Naive thymus-derived CD4-positive, alpha-beta T cell (primary cell): ENCODE measurements around the gene AMBRA1. TPM values are rescaled to one million over a fixed set of nuclear protein-coding genes. Genes with fewer than 3 reads are reported as not detected.

ENCODE experiments used
- ATAC-seq: fragments of 150-1000 bp; cut with Tn5 transposase; 2 replicates; pipeline ENCODE4 v1.10.0; 2021; ENCODE audit warnings: mild to moderate bottlenecking, moderate library complexity
- CTCF ChIA-PET: fragments of 350-600 bp; sonication (Branson Sonifier 250); formaldehyde crosslinking; loops from one replicate; lab custom pipeline; 2021; ENCODE audit warnings: antibody characterized with exemption; lab: Charles Lee
- POLR2A ChIA-PET: fragments of 350-600 bp; sonication (Branson Sonifier 250); formaldehyde crosslinking; loops from one replicate; lab custom pipeline; 2021; ENCODE audit warnings: antibody characterized with exemption, inconsistent platforms; lab: Charles Lee
- DNase-seq, 9 donors: peaks; one replicate each; pipeline versions ENCODE4 v3.0.0 to v3.0.0-alpha.2; 2020 to 2022; ENCODE audit warnings: mixed read lengths in 1 of 9
- H3K27ac ChIP-seq: one replicate; pipeline ENCODE4 v1.7.0; 2013; ENCODE audit warnings: mild to moderate bottlenecking, low read depth, low read length, moderate library complexity
- H3K27me3 ChIP-seq, 2 donors: one replicate each; pipeline ENCODE4 v1.7.0; 2013; ENCODE audit warnings: low read length in 2 of 2, mild to moderate bottlenecking in 2 of 2, moderate library complexity in 2 of 2; ENCODE audit not compliant: control insufficient read depth in 2 of 2, insufficient read depth in 2 of 2
- H3K36me3 ChIP-seq, 3 experiments: 1 replicate in 2 of 3; 2 replicates in 1 of 3; pipeline ENCODE4 v1.7.0; 2013; ENCODE audit warnings: low read length in 3 of 3, mild to moderate bottlenecking in 3 of 3, moderate library complexity in 1 of 3; ENCODE audit not compliant: insufficient read depth in 3 of 3, control insufficient read depth in 2 of 3
- H3K4me1 ChIP-seq, 2 donors: one replicate each; pipeline ENCODE4 v1.7.0; 2013; ENCODE audit warnings: low read length in 2 of 2, mild to moderate bottlenecking in 2 of 2, moderate library complexity in 1 of 2; ENCODE audit not compliant: control insufficient read depth in 2 of 2, insufficient read depth in 2 of 2
- H3K4me3 ChIP-seq: 2 replicates; pipeline ENCODE4 v1.7.0; 2013; ENCODE audit warnings: mild to moderate bottlenecking, low read length
- H3K9me3 ChIP-seq, 3 experiments: 1 replicate in 2 of 3; 2 replicates in 1 of 3; pipeline ENCODE4 v1.7.0; 2013; ENCODE audit warnings: low read length in 3 of 3; ENCODE audit not compliant: control insufficient read depth in 2 of 3
- H3K27ac Mint-ChIP-seq, 9 donors: one replicate each; pipeline ENCODE4 v1.8.0; 2020 to 2022; ENCODE audit warnings: mixed read lengths in 9 of 9, mild to moderate bottlenecking in 8 of 9, moderate library complexity in 5 of 9, inconsistent platforms in 2 of 9
- H3K27me3 Mint-ChIP-seq, 5 donors: one replicate each; pipeline ENCODE4 v1.8.0; 2021 to 2022; ENCODE audit warnings: mixed read lengths in 5 of 5, mild to moderate bottlenecking in 1 of 5
- H3K36me3 Mint-ChIP-seq, 5 donors: one replicate each; pipeline ENCODE4 v1.8.0; 2020 to 2022; ENCODE audit warnings: mixed read lengths in 5 of 5, mild to moderate bottlenecking in 3 of 5, inconsistent platforms in 1 of 5
- H3K4me1 Mint-ChIP-seq, 7 donors: one replicate each; pipeline ENCODE4 v1.8.0; 2020 to 2022; ENCODE audit warnings: mixed read lengths in 7 of 7, mild to moderate bottlenecking in 3 of 7, inconsistent platforms in 1 of 7
- H3K4me3 Mint-ChIP-seq, 10 donors: one replicate each; pipeline ENCODE4 v1.8.0; 2020 to 2022; ENCODE audit warnings: mild to moderate bottlenecking in 10 of 10, mixed read lengths in 10 of 10, moderate library complexity in 6 of 10, inconsistent platforms in 2 of 10
- H3K9me3 Mint-ChIP-seq, 11 donors: one replicate each; pipeline ENCODE4 v1.8.0; 2020 to 2022; ENCODE audit warnings: mixed read lengths in 11 of 11, mild to moderate bottlenecking in 4 of 11, inconsistent platforms in 1 of 11, moderate library complexity in 1 of 11
- intact Hi-C, 2 donors: fragments of 100-400 bp; cut with micrococcal nuclease; formaldehyde crosslinking; loops; one replicate each; pipeline ENCODE4 v1.15.1; 2023
- polyA plus RNA-seq, 2 donors: library from polyadenylated mRNA; unstranded; fragments of 300-500 nt; fragmentation: Illumina TruSeq; gene quantifications; one replicate each; pipeline ENCODE4 v1.2.3, GENCODE V29; 2021
- total RNA-seq, 6 experiments: library from RNA in 5 of 6; stranded (reverse) in 5 of 6; gene quantifications; 1 replicate in 5 of 6; 2 replicates in 1 of 6; pipeline ENCODE4 v1.2.3 and lab custom pipeline; 2021 to 2026

AMBRA1 gene
- total and polyA plus RNA-seq, 7 experiments from 2014 or later, result 8.9 to 48.7 (median 41.2) TPM

GRCh38 chr11:46350695-46351094, 243.1 kb downstream of the AMBRA1 start:
- intact Hi-C loops, result no loop called here
- no peaks in the 10 kb centered on the region for H3K27me3 ChIP-seq
- Mint-ChIP-seq H3K27ac (peak overlapping the region; percentile 48 to 98 (median 94)), H3K4me1 (peaks cover 62 to 80% (median 71%) of the 10 kb centered on the region in 7 donors), H3K4me3 (peak overlapping the region; percentile 19 to 97 (median 76)), H3K27me3 (no peaks in the 10 kb centered on the region), H3K9me3 (peaks cover 0 to 10% (median 0%) of the 10 kb centered on the region in 11 donors), H3K36me3 (peaks cover 0 to 19% (median 0%) of the 10 kb centered on the region in 5 donors)
- H3K9me3 ChIP-seq, result no peaks in the 10 kb centered on the region
- ChIA-PET CTCF (interaction anchor here (0.7 to 16.7 kb wide), 9 partner anchors 10 to 545 kb away, joined by 3 to 302 read pairs (median 14); no protein-coding TSS in a partner anchor), POLR2A (interaction anchor here (0.6 to 17.3 kb wide), 6 partner anchors 13 to 555 kb away, joined by 3 to 444 read pairs (median 4); no protein-coding TSS in a partner anchor)
- peaks cover 0 to 14% (median 4%) of the 10 kb centered on the region in 3 experiments for H3K36me3 ChIP-seq
- ATAC-seq, result no peak
- DNase-seq, result no peak
- peak overlapping the region; percentile 59 for H3K4me3 ChIP-seq
- H3K27ac ChIP-seq, result peak overlapping the region; percentile 74
- peaks cover 68 to 71% of the 10 kb centered on the region in 2 donors for H3K4me1 ChIP-seq

DNA sequence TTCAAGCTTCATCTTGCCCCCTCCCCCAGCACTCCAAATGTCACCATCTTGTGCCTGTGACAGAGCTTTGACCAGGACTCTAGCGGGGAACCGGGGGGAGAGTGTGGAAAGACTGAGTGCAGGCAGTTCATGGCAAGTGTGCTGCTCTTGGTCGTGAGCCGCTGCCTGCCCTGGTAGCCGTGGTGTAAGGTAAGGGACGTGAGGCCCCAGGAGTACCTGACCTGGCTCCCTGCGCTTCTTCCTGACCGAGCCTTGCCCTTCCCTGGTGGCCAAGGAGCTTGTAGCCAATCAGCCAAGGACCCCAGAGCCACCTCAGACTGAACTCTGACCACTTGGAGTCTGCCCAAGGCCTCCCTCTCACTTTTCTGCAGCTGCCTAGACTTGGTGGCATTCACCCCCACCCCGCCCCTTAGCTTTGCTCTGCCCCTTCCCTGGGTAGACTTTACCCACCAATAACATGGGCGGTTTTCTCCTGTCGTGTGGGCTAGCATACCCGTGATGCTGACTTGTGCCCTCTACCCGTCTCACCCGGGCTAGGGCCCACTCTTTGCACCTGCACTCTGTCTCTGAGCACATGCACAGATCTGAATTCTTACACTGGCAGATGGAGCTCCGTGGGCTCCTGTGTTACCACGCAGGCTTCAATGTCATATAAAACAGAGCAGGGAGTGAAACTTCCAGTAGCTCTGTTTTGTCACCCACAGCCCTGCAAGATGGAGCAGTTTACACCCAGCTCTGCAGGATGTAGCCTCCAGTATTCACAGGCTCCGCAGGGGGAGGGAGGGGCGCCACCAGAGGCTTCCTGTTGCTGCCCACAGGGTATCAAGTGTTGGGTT, 245.0 kb downstream of the AMBRA1 start:
- Histone ChIP-seq H3K9me3 (no peaks in the 10 kb centered on the region), H3K27me3 (no peaks in the 10 kb centered on the region), H3K4me3 (peak overlapping the region; percentile 91), H3K36me3 (peaks cover 0 to 14% (median 4%) of the 10 kb centered on the region in 3 experiments), H3K4me1 (peaks cover 63 to 79% of the 10 kb centered on the region in 2 donors), H3K27ac (peak overlapping the region; percentile 83)
- ChIA-PET CTCF (interaction anchor here (0.5 to 16.7 kb wide), 12 partner anchors 9 to 1108 kb away, joined by 3 to 302 read pairs (median 5); no protein-coding TSS in a partner anchor), POLR2A (interaction anchor here (0.6 to 17.3 kb wide), 17 partner anchors 8 to 352 kb away, joined by 3 to 444 read pairs (median 3); partner anchors contain the start of genes ARHGAP1, ATG13, HARBI1 and MDK)
- DNase-seq, result peak in 8 of 9 donors; percentile 49 to 69 (median 64)
- H3K4me1 Mint-ChIP-seq, result peaks cover 65 to 83% (median 75%) of the 10 kb centered on the region in 7 donors
- H3K36me3 Mint-ChIP-seq, result peaks cover 0 to 14% (median 0%) of the 10 kb centered on the region in 5 donors
- peak overlapping the region; percentile 89 to 98 (median 94) for H3K27ac Mint-ChIP-seq
- peak overlapping the region; percentile 92 to 97 (median 95) for H3K4me3 Mint-ChIP-seq
- intact Hi-C loops, result loop anchor here (1.0 to 10.0 kb wide), 10 partner anchors 34 to 1206 kb away; partner anchors contain the start of genes ARFGAP2 (in 1 of the 2), ARHGAP1 (in 1 of the 2), ATG13 (in 1 of the 2) and CELF1 (in 1 of the 2)
- H3K27me3 Mint-ChIP-seq, result peaks cover 0 to 3% (median 0%) of the 10 kb centered on the region in 5 donors
- peaks cover 0 to 10% (median 0%) of the 10 kb centered on the region in 11 donors for H3K9me3 Mint-ChIP-seq
- ATAC-seq, result peak; percentile 33

- H3K27ac ChIP-seq, result peak overlapping the region; percentile 83
- peaks cover 0 to 14% (median 4%) of the 10 kb centered on the region in 3 experiments for H3K36me3 ChIP-seq
- H3K4me1 ChIP-seq, result peaks cover 53 to 79% of the 10 kb centered on the region in 2 donors
- H3K27me3 ChIP-seq, result no peaks in the 10 kb centered on the region
- POLR2A ChIA-PET, result interaction anchor here (0.6 to 17.3 kb wide), 9 partner anchors 9 to 270 kb away, joined by 3 to 444 read pairs (median 3); partner anchors contain the start of genes ATG13 and MDK
- H3K4me1 Mint-ChIP-seq, result peaks cover 60 to 83% (median 72%) of the 10 kb centered on the region in 7 donors
- H3K4me3 Mint-ChIP-seq, result peak overlapping the region; percentile 92 to 97 (median 95)
- CTCF ChIA-PET, result interaction anchor here (0.6 to 16.7 kb wide), 8 partner anchors 15 to 109 kb away, joined by 3 to 302 read pairs (median 18); partner anchors contain the start of gene CREB3L1
- peaks cover 0 to 10% (median 0%) of the 10 kb centered on the region in 11 donors for H3K9me3 Mint-ChIP-seq
- peak overlapping the region; percentile 91 for H3K4me3 ChIP-seq
- H3K9me3 ChIP-seq, result no peaks in the 10 kb centered on the region
- peaks cover 0 to 3% (median 0%) of the 10 kb centered on the region in 5 donors for H3K27me3 Mint-ChIP-seq
- peaks cover 0 to 14% (median 0%) of the 10 kb centered on the region in 5 donors for H3K36me3 Mint-ChIP-seq
- no peak for ATAC-seq
- H3K27ac Mint-ChIP-seq, result peak overlapping the region; percentile 89 to 98 (median 94)
- intact Hi-C loops, result loop anchor here (1.0 to 10.0 kb wide), 21 partner anchors 16 to 1207 kb away; partner anchors contain the start of genes ARHGAP1 (in 2 of the 2), ATG13 (in 2 of the 2), HARBI1 (in 2 of the 2) and PHF21A (in 2 of the 2)
- peak in 1 of 9 donors; percentile 39 for DNase-seq
These were observed 246.0 kb downstream of the AMBRA1 start for GRCh38 chr11:46347637-46348311.

DNA sequence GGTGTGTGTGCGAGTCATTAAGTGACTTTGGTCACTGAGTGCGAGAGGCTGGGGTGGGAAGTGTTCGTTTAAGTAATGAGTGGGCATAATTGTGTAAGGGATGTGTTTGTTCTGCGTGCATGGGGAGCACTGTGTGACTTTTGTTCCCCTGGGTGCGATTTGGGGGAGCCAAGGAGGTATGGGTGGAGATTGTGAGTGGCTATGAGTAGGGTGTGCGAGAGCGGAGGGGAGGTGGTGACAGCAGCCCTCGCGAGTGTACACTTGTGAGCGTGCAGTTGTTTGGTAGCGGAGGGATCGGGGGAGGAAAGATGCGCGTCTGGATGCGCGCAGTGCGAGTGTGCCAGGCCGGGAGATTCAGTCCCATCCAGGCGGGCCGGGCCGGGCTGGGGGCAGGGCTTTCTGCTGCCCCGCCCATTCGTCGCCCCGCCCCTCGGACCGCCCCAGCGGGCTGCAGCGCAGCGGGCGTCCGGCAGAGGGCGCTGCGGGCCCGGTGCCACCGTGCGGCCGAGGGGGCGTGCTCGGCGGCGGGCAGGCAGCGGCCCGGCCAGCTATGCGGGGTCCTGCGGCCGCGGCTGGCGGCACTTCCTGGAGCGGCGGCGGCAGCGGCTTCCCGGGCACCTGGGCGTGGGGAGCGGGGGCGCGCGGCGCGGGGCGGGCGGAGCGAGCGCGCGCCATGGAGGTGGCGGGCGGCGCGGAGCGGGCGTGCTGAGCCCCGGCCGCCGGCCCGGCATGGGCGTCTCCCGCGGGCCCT, 246.8 kb downstream of the AMBRA1 start, which contains the start of gene DGKZ:
TSS of gene DGKZ (plus strand) at position 578 of the 751 bp plus-strand sequence. CDS start 197 bp downstream, outside the sequence.
- Mint-ChIP-seq H3K4me3 (peak within 1 kb of the TSS; percentile 93 to 97 (median 95)), H3K36me3 (peaks cover 0 to 14% (median 0%) of the 10 kb centered on the region in 5 donors), H3K4me1 (peaks cover 61 to 85% (median 75%) of the 10 kb centered on the region in 7 donors), H3K27me3 (peaks cover 0 to 3% (median 0%) of the 10 kb centered on the region in 5 donors), H3K9me3 (peaks cover 0 to 10% (median 0%) of the 10 kb centered on the region in 11 donors), H3K27ac (peak within 1 kb of the TSS; percentile 89 to 98 (median 94))
- Histone ChIP-seq H3K27ac (peak within 1 kb of the TSS; percentile 83), H3K9me3 (no peaks in the 10 kb centered on the region), H3K27me3 (no peaks in the 10 kb centered on the region), H3K36me3 (peaks cover 0 to 14% (median 4%) of the 10 kb centered on the region in 3 experiments), H3K4me3 (peak within 1 kb of the TSS; percentile 91), H3K4me1 (peaks cover 46 to 79% of the 10 kb centered on the region in 2 donors)
- ChIA-PET CTCF (interaction anchor here (1.4 to 16.7 kb wide), 3 partner anchors 14 to 31 kb away, joined by 6 to 302 read pairs (median 95); no protein-coding TSS in a partner anchor), POLR2A (interaction anchor here (0.6 to 17.3 kb wide), 7 partner anchors 9 to 271 kb away, joined by 3 to 444 read pairs (median 3); partner anchors contain the start of genes ATG13 and MDK)
- intact Hi-C loops, result loop anchor here (1.0 to 10.0 kb wide), 19 partner anchors 16 to 1208 kb away; partner anchors contain the start of genes ARHGAP1 (in 2 of the 2), ATG13 (in 2 of the 2), HARBI1 (in 2 of the 2) and PHF21A (in 2 of the 2)
- DNase-seq, result peak; percentile 85 to 100 (median 96)
- ATAC-seq, result peak; percentile 92
